Activated T-cell treated with anti-CD3 and anti-CD28 coated beads for 48 hours (primary cell): ENCODE results near the gene SUPT3H.

Experiments
- DNase-seq: peaks from one replicate; pipeline ENCODE4 v3.0.0-alpha.2; 2020; ENCODE audit warnings: low read depth

The SUPT3H gene

GRCh38 chr6:45000833-45001232 lies 376.9 kb downstream of the SUPT3H start:
- no peak for DNase-seq

GRCh38 chr6:44999066-44999465 lies 378.7 kb downstream of the SUPT3H start:
- DNase-seq, result no peak

GRCh38 chr6:44995486-44996132 lies 382.1 kb downstream of the SUPT3H start:
- no peak for DNase-seq

DNA sequence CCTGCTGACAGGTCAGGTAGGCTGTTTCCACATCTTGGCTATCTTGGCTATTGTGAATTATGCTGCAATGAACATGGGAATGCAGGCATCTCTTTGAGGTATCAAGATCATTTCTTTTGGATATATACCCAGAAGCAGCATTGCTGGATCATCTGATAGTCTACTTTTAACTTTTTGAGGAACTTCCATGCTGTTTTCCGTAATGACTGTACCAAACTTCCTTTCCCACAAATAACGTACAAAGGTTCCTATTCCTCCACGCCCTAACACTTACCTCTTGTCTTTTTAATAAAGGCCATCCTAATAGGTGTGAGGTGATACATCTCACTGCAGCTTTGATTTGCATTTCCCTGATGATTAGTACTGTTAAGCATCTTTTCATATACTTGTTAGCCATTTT lies 388.3 kb downstream of the SUPT3H start:
- no peak for DNase-seq

DNA sequence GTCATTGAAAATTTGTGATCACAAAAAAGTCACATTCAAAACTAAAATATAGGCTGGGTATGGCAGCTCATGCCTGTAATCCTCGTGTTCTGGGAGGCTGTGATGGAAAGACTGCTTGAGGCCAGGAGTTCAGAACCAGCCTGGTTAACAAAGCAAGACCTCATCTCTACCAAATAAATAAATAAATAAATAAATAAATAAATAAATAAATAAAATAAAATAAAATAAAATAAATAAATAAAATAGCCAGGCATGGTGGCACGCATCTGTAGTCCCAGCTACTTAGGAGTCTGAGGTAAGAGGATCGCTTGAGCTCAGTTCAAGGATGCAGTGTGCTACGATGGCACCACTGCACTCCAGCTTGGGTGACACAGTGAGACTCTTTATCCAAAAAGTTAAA lies 392.7 kb downstream of the SUPT3H start:
- no peak for DNase-seq

DNA sequence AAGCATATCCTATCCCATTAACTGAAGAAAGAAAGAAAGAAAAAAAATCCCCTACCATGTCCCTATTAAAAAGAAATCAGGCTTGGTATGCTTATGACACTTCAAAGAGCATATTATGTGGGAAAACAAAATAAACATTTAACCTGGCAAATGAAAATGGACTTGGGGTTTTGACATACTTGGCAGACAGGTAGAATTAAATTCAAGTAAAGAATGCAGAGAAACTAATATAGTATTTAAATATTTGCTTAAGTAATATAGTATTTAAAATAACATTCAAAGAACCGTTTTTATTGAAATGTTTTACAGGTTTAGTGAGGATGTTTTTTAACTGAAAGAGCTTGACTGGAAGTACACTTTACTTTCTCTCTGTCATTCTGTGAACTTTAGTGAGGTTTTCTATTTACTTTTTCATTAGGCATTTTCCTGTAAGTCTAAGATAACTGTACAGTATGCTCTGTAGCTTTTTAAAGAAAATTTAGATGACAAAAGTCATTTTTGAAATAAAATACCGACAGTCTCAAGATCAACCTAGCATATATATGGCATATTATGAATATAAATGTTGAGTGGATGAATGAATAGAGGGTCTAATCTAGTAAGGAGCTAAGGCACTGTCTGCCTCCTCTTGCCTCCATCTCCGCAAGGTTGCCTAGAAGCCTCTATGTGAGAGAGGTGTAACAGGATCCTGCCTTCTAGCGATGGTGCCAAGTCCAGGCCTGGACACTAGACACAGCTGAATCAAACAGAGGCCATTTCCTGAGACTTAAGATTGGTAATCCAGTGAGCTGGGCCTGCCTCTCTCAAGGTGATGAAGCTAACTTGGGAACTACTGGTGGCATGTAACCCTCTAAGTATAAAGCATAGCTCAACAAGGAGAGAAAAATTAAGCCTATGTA lies 394.0 kb downstream of the SUPT3H start:
- no peak for DNase-seq

DNA sequence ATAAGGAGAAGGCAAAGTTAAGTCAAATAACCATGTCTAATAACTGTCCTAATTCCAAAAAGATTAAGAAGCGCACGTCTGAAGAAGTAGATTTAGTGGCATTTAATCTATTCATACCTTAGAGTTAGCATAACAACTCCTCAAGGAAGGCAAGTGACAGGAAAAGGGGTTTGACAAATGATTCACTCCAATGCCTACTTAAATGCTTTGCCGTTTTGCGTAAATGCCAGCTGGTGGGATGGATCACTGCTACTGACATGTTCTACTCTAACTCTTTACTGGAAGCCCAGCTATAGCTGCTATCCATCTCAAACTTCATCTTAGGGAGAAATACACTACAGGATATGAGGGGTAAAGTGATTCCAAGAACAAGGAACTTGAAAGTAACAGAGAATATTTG lies 396.9 kb downstream of the SUPT3H start:
- no peak for DNase-seq

DNA sequence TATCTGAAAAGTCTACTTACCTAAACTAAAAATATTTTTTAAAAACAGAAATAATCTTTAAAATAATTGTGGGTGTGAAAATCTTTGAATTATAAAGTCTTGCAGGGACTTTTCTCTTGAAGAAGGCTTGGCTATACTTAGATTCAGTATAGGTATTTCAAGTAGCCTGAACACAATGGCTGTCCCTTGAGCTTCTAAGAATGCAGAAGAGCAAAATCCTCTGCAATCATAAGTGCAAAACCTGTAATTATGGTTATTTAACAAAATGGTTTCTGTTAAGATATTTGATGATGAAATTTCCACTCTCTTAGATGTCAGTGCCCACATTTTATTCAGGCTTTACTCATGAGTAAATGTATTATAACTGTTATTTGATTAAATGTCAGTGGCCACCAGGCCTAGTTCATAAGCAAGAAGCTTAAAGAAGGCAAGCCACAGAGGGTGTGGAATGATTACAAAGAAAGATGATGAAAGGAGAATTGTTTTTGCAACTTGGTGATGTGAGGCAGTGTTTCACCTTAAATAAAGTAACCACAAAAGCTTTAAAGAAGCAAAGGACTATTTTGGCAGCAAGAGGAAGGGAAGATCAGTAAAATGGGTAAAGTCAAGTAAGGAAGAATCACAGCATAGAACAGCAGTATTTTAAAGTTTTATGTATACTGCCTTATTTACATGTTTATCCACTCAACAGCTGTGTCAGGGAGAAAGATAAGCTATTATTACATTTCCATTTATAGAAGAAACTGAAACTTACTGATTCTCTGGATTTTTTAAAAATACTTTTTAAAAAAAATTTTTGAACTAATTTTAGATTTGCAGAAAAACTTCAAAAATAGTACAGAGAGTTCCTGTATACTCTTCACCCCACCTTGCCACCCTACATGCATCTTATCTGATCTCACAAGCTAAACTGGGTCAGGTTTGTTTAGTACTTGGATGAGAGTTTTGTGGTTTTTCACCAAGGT lies 400.8 kb downstream of the SUPT3H start:
- DNase-seq, result no peak

DNA sequence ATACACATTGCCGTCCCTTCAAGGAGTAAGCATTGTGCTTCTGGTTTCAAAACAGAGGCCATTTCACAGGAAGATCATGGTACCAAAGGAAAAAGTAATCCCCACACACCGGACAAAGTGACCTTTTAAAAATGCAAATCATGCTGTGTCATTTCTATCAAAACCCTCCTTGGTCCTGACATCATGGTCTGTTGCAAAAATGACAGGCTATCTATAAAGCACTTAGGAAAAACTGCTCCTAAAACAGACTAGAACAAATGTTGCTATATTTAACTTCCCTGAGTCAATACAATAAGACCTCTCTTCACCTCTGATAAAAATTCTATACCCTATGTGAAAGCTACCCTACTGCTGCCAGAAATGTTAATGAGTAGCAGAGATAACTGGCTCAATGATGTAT lies 403.2 kb downstream of the SUPT3H start:
- no peak for DNase-seq

DNA sequence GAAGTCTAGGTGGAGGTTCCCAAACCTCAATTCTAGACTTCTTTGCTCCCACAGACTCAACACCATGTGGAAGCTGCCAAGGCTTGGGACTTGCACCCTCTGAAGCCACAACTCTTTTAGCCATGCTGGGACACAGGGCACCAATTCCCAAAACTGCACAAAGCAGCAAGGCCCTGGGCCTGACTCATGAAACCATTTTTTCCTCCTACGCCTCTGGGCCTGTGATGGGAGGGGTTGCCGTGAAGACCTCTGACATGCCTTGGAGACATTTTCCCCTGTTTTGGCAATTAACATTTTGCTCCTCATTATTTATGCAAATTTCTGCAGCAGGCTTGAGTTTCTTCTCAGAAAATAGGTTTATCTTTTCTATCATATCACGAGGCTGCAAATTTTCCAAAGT lies 405.0 kb downstream of the SUPT3H start:
- DNase-seq, result no peak

DNA sequence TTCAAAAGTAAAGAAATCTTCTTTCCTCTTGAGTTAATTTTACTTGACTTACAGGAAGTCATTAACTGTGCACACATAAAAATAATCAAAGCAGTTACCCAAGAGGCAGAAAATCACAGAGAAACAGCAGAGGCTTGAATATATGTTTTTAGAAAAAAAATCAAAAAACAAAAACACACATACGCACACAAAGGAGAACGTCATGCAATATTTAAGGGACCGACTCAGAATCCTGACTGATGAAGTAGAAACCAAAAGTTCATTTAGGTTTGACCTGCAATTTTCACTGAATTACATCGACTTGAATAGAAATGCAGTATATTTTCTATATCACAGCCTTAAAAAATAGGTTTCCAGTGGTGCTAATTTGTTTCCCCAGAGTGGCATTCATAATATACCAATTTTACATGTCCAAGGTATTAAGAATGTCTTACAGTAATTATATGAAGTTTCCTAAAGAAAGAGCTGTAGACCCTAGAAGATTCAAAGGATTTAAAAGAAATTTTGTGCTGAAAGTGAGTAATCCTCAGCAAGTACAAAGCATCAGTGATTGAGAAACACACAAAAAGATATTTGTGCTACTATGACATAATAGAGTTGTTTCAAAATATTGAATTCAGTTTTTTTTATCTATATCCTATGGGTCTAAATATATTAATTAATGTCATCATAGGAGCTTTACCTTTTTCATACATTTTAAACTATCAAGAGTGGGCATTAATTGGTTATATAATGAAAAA lies 408.1 kb downstream of the SUPT3H start:
- DNase-seq, result no peak

- DNase-seq, result no peak
Measured at GRCh38 chr6:44967481-44967880, 410.3 kb downstream of the SUPT3H start.

DNA sequence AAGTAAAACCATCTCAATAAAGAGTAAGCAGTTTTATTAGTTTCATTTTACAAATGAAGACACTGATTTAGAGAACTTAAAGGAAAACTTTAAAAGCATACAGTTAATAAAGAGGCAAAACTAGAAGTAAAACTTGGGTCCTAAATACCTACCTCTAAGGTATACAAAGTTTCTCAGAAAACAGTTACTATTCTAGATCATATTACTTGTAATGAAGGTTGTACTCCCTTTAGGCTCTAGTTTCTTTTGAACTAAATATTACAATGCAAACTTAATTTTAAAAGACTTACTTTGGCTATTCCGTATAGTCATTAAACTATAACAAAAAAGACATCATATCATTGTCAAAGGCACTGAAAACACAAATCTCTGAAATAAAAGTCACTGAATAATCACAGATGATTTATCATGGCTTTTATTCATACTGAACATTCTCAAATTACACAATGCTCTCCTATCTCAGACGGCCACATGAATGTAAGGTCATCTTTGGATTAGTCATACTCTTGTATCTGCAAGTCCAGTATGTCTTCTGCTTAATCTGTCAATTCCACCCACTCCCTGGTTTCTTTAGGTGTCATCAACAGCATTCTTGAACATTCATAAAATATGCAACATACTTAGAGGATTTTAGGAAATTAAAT lies 411.2 kb downstream of the SUPT3H start:
- no peak for DNase-seq

DNA sequence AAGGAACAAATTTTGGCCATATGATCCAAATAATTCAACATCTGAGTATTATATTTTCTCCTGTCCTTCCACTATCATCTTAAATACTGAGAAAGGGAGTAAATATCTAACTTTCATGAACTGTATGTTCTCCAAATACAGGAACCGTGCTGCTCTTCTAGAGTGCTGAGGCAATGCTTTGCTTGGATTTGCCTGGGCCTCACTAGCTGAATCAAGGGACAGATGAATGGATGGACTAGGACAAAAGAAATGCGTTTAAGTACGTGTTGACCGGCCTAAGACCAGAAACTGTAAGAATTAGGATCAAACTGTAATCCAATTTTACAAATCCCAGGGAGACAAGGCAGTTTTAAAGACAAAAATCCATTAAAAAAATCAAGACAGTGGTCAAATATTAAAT lies 412.0 kb downstream of the SUPT3H start:
- DNase-seq, result no peak

DNA sequence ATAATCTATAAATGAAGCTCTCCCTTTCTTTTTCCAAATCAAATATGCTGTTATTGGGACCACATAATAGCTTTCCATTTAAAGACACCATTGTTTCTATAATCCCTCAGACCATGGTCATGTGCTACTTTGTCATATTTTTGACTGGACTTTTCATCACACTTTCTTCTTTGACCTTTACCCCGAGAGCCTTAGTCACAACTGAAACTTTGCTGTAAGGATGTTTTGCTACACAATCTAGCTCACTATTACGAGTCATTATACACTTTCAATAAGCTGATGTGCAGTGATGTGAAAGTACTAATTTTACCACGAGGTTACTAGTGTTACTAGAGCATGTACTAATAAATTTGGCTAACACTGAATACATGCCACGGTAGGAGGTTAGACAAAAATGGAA lies 416.8 kb downstream of the SUPT3H start:
- no peak for DNase-seq

GRCh38 chr6:44959651-44960050 lies 418.1 kb downstream of the SUPT3H start:
- no peak for DNase-seq

GRCh38 chr6:44957156-44957555 lies 420.6 kb downstream of the SUPT3H start:
- no peak for DNase-seq

GRCh38 chr6:44956396-44956795 lies 421.3 kb downstream of the SUPT3H start:
- DNase-seq, result no peak

DNA sequence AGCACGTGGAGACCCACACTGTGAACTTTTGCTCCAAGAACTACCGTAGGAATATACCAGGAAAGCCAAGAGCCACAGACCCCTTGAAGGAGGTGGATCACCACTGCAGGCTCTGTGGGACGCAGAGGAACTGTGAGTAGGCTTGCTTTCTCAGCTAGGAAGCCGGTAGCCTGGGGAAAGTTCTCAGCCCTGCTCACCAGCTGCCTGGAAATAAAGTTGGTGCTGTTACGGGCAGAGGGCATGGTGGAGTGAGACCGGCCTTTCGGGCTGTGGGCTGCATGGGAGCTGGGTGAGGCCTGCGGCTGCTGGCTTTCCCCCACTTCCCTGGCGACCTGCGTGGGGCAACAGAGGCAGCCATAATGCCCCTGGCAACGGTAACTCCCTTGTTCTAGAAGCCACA lies 422.6 kb downstream of the SUPT3H start:
- DNase-seq, result no peak

DNA sequence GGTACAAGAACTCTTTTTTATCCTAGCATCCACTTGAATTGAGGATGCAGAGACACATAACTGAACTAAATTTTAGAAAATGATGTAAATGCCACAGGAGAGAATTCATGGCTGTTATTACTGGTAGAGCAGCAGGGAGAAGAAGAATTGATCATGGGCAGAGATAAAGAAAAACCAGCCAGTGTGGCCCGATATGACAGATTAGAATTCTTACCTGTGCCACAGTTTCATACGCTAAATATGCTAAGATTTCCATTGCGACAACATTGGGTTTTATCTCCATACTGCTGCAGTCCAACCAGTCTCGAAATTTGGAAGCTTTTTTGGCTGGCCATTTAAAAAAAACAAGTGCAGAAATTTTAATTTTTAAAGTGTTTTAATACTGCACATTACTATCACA lies 423.5 kb downstream of the SUPT3H start:
- no peak for DNase-seq

DNA sequence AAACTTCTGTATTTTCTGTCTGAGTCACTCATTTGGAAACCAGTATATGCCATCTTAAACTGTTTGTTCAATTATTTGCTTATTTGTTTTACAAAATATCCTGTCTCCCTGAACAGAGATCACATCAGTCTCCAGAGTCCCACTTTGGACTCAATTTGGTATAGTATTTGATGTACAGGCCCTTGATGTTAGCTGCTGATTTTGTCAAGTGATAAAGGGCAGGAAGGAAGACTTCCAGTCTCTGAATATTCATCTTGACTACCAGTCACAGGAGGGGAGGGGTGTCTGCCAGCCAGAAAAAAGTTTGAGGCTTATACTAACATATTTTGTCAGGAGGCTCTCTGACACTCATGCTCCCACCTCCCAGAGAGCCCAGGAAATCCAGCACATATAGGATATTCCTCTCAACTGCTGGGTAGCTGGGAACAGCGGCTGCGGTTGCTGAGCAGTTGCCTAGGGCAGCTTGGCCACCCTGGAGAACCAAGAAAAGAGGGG lies 426.4 kb downstream of the SUPT3H start:
- DNase-seq, result no peak
